Measurements from ENCODE around the gene ZBTB6. TPM values are rescaled to one million over a fixed set of nuclear protein-coding genes. Genes with fewer than 3 reads are reported as not detected.

The ZBTB6 gene, protein sequence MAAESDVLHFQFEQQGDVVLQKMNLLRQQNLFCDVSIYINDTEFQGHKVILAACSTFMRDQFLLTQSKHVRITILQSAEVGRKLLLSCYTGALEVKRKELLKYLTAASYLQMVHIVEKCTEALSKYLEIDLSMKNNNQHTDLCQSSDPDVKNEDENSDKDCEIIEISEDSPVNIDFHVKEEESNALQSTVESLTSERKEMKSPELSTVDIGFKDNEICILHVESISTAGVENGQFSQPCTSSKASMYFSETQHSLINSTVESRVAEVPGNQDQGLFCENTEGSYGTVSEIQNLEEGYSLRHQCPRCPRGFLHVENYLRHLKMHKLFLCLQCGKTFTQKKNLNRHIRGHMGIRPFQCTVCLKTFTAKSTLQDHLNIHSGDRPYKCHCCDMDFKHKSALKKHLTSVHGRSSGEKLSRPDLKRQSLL
- total RNA-seq (2012; rRNA removed) (11.7 and 16.7 TPM in 2 replicates), polyA plus RNA-seq (2012; rRNA removed) (1.8 and 2.6 TPM in 2 replicates), Bru-seq, nascent RNA (percentile 66 among the genes with signal in this experiment), BruChase-seq, experiment 1, labeled RNA remaining after a 6-hour chase (percentile 54 among the genes with signal in this experiment), BruChase-seq, experiment 2, labeled RNA remaining after a 2-hour chase (percentile 78 among the genes with signal in this experiment)
- 0.31 and 0.33 TPM in 2 replicates for polyA plus RNA-seq (2012; cell fraction: cytosol; rRNA removed)
- polyA plus RNA-seq (2012; cell fraction: nucleus; rRNA removed; ENCODE audit: low replicate concordance) = 0.15 and 0.88 TPM in 2 replicates
- long read RNA-seq, full-length matches to known transcripts = 5 of 5 reads
- long read RNA-seq, partial matches to known transcripts = 0 of 5 reads
- long read RNA-seq, other reads (novel, unspliced or antisense) = 0 of 5 reads

DNA sequence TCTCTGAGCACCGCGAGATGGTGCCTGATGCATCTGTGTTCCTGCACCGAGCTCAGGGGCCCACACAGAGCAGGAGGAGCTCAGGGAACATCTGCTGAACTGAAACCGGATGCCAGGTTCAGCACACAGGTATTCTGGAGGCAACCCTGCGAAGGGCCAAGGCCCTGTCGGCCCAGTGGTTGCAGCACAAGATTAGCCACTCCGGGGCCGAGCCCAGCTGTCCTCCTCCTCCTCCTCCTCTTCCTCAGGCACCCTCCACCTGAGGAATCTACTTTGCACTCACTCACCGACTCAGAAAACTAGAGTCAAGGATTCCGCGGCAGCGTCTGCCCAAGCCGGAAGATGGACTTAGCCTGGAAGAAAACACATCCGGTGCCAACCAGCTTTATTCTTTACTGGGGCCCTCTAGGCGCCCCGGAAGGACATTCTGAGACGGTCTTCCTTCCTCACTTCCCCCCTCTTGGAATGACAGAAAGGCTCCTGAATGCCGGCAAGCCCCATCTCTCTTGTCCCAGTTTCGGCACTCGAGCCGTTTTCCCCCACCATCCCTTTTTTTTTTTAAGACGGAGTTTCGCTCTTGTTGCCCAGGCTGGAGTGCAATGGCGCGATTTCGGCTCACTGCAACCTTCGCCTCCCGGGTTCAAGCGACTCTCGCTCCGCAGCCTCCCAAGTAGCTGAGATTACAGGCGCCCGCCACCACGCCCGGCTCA is at the start of gene ZBTB6:
TSS of gene ZBTB6 (minus strand) at position 360 of the 710 bp plus-strand sequence. CDS start 1,251 bp downstream, outside the sequence.
- BruUV-seq (replicated peaks) = no TSS peak
- Histone ChIP-seq H3K4ac (ENCODE audit: low read depth, low read length) (peak within 1 kb of the TSS; percentile 95), H4K91ac (ENCODE audit: insufficient read depth, low read depth, low read length) (peak within 1 kb of the TSS; percentile 94), H3K4me1 (ENCODE audit: control insufficient read depth, insufficient read depth, low read length) (no peaks in the 10 kb centered on the region; the same call in 1 of the 2 replicates), H3K36me3 (ENCODE audit: control insufficient read depth, insufficient read depth, low read length) (peaks cover 6% of the 10 kb centered on the region), H3K56ac (ENCODE audit: extremely low read depth, insufficient read depth, low read length) (peak within 1 kb of the TSS; percentile 95), H3K27ac (ENCODE audit: insufficient read depth, low read length) (peak within 1 kb of the TSS; percentile 92), H3K9me1 (ENCODE audit: insufficient read depth, low read length) (peaks cover 3% of the 10 kb centered on the region; the same call in 1 of the 2 replicates), H2AFZ (replicated peaks; ENCODE audit: low read length, poor library complexity) (peak within 1 kb of the TSS; percentile 94), H3K9ac (ENCODE audit: low read depth, low read length) (peak within 1 kb of the TSS; percentile 95), H4K8ac (ENCODE audit: low read depth in 2 of 2, low read length in 2 of 2) (peak within 1 kb of the TSS; percentile 97 to 99), H2BK120ac (ENCODE audit: low read depth, low read length) (no peak within 1 kb of the TSS), H2BK15ac (ENCODE audit: low read depth, low read length) (no peak within 1 kb of the TSS; the same call in 2 of the 3 replicates), H3K9me3 (ENCODE audit: control insufficient read depth, insufficient read depth, low read length) (no peaks in the 10 kb centered on the region), H3K14ac (replicated peaks; ENCODE audit: low read depth, low read length) (peak within 1 kb of the TSS; percentile 95), H3K18ac (ENCODE audit: low read depth, low read length) (peak within 1 kb of the TSS; percentile 73), H3K4me3 (ENCODE audit: insufficient read depth, low read depth, low read length) (peak within 1 kb of the TSS; percentile 87), H2BK5ac (ENCODE audit: low read depth, low read length, poor library complexity, severe bottlenecking) (peak within 1 kb of the TSS; percentile 85), H2AK5ac (ENCODE audit: low read depth, low read length) (peak within 1 kb of the TSS; percentile 84), H4K5ac (ENCODE audit: low read depth, low read length) (peak within 1 kb of the TSS; percentile 99), H3K27me3 (ENCODE audit: control insufficient read depth, insufficient read depth, low read length) (no peaks in the 10 kb centered on the region), H2BK20ac (ENCODE audit: low read depth, low read length) (no peak within 1 kb of the TSS), H3K23ac (ENCODE audit: low read depth, low read length) (peak within 1 kb of the TSS; percentile 84), H3K79me1 (ENCODE audit: low read depth in 1 of 2, low read length in 2 of 2) (peaks cover 29 to 38% of the 10 kb centered on the region in 2 experiments), H2AK9ac (replicated peaks; ENCODE audit: low read depth, low read length, poor library complexity) (peak within 1 kb of the TSS; percentile 93), H4K20me1 (ENCODE audit: insufficient read depth, low read length) (no peaks in the 10 kb centered on the region), H3K4me2 (ENCODE audit: low read depth, low read length) (peak within 1 kb of the TSS; percentile 74)
- 1% methylated on average over 15 of the region's 35 CpGs; no CpG with 5 or more reads in 1 of the 2 experiments for WGBS, 2 experiments (ENCODE audit: extremely low coverage in 2 of 2, insufficient read length in 1 of 2)
- in situ Hi-C loops (cut with MboI; ENCODE audit: low sequenced_read_pairs) (no loop called here), intact Hi-C loops (cut with micrococcal nuclease) (no loop called here), dilution Hi-C loops (cut with HindIII; ENCODE audit: low sequenced_read_pairs, unreplicated experiment) (no loop called here)
- ChIA-PET CTCF (interaction anchor here (0.5 to 1.3 kb wide), 2 partner anchors 42 to 437 kb away, joined by 3 to 4 read pairs; no protein-coding TSS in a partner anchor), POLR2A (ENCODE audit: unreplicated experiment) (interaction anchor here (0.6 to 0.7 kb wide), 3 partner anchors 19 to 392 kb away, joined by 3 to 8 read pairs (median 6); no protein-coding TSS in a partner anchor)
- ATAC-seq (ENCODE audit: low read depth) = peak; percentile 97
- TF ChIP-seq MAFK (IDR thresholded peaks at IDR 0.05; ENCODE audit: low read depth, low read length) = no peak
- TF ChIP-seq, protein P1, sequence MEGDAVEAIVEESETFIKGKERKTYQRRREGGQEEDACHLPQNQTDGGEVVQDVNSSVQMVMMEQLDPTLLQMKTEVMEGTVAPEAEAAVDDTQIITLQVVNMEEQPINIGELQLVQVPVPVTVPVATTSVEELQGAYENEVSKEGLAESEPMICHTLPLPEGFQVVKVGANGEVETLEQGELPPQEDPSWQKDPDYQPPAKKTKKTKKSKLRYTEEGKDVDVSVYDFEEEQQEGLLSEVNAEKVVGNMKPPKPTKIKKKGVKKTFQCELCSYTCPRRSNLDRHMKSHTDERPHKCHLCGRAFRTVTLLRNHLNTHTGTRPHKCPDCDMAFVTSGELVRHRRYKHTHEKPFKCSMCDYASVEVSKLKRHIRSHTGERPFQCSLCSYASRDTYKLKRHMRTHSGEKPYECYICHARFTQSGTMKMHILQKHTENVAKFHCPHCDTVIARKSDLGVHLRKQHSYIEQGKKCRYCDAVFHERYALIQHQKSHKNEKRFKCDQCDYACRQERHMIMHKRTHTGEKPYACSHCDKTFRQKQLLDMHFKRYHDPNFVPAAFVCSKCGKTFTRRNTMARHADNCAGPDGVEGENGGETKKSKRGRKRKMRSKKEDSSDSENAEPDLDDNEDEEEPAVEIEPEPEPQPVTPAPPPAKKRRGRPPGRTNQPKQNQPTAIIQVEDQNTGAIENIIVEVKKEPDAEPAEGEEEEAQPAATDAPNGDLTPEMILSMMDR (conservative IDR thresholded peaks at IDR 0.05; ENCODE audit: low read depth, low read length) = no peak
- TF ChIP-seq RCOR1 (IDR thresholded peaks at IDR 0.05; ENCODE audit: insufficient replicate concordance, low read length) = no peak
- TF ChIP-seq MAZ (IDR thresholded peaks at IDR 0.05; ENCODE audit: borderline replicate concordance, low read depth, low read length) = peak; percentile 45; the same call in 1 of the 2 replicates
- TF ChIP-seq POLR2A (IDR thresholded peaks at IDR 0.05; ENCODE audit: low read depth, low read length) = peak; percentile 69; the same call in 1 of the 2 replicates
- TF ChIP-seq FOS (IDR thresholded peaks at IDR 0.05; ENCODE audit: low read depth, low read length) = no peak
- TF ChIP-seq, protein P2, sequence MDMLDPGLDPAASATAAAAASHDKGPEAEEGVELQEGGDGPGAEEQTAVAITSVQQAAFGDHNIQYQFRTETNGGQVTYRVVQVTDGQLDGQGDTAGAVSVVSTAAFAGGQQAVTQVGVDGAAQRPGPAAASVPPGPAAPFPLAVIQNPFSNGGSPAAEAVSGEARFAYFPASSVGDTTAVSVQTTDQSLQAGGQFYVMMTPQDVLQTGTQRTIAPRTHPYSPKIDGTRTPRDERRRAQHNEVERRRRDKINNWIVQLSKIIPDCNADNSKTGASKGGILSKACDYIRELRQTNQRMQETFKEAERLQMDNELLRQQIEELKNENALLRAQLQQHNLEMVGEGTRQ (IDR thresholded peaks at IDR 0.05; ENCODE audit: low read depth, low read length) = no peak
- TF ChIP-seq CHD1 (IDR thresholded peaks at IDR 0.05; ENCODE audit: low read depth, low read length) = no peak
- peak; percentile 81 for DNase-seq

All from IMR-90 (cell line).